Pulmonary artery endothelial cell (primary cell): ENCODE data around the gene GPR50. TPM values are rescaled to one million over a fixed set of nuclear protein-coding genes. Genes with fewer than 3 reads are reported as not detected.
A peak's percentile ranks its signal among the peaks of the same experiment; 100 is the strongest.

Source experiments
- DNase-seq: peaks from one replicate; pipeline ENCODE4 v3.0.0-alpha.2; 2011; ENCODE audit warnings: low read depth, low spot score
- total RNA-seq: library from RNA; depleted of rRNA; stranded (reverse); fragments of >200 nt; gene quantifications from 2 replicates; pipeline ENCODE4 v1.2.3, GENCODE V29; 2014

Gene GPR50
- not detected in 2 replicates for total RNA-seq

- DNase-seq, result no peak
These were observed at the start of gene GPR50 for GRCh38 chrX:151176231-151176750. Gene GPR50 (plus strand): TSS chrX:151176584. CDS start chrX:151176722, 138 bp downstream.

- DNase-seq, result no peak
These were observed 43.9 kb upstream of the GPR50 start for GRCh38 chrX:151132531-151132930.

GRCh38 chrX:151151665-151152267, 24.6 kb upstream of the GPR50 start:
- peak; percentile 32 for DNase-seq

- no peak for DNase-seq
These were observed 23.3 kb upstream of the GPR50 start for GRCh38 chrX:151153086-151153485.

- no peak for DNase-seq
These were observed 22.7 kb upstream of the GPR50 start for GRCh38 chrX:151153667-151154066.

- no peak for DNase-seq
These were observed 21.1 kb upstream of the GPR50 start for GRCh38 chrX:151155234-151155633.

GRCh38 chrX:151161690-151162089, 14.7 kb upstream of the GPR50 start:
- no peak for DNase-seq

GRCh38 chrX:151167791-151168345, 8.5 kb upstream of the GPR50 start:
- DNase-seq, result no peak

- no peak for DNase-seq
These were observed 6.6 kb upstream of the GPR50 start for GRCh38 chrX:151169783-151170182.

GRCh38 chrX:151174581-151175282, 1.7 kb upstream of the GPR50 start:
- DNase-seq, result no peak

- DNase-seq, result no peak
These were observed 911 bp upstream of the GPR50 start for GRCh38 chrX:151175283-151176062.

GRCh38 chrX:151177141-151178027, 1.0 kb downstream of the GPR50 start:
- DNase-seq, result no peak

- DNase-seq, result no peak
These were observed 2.4 kb downstream of the GPR50 start for GRCh38 chrX:151178746-151179145.

GRCh38 chrX:151180400-151180799, 4.0 kb downstream of the GPR50 start:
- no peak for DNase-seq

- no peak for DNase-seq
These were observed 4.7 kb downstream of the GPR50 start for GRCh38 chrX:151181088-151181487.

GRCh38 chrX:151183233-151183753, 6.9 kb downstream of the GPR50 start:
- no peak for DNase-seq

GRCh38 chrX:151183912-151184565, 7.7 kb downstream of the GPR50 start:
- DNase-seq, result no peak

- no peak for DNase-seq
These were observed 8.3 kb downstream of the GPR50 start for GRCh38 chrX:151184705-151185104.

GRCh38 chrX:151206871-151207270, 30.5 kb downstream of the GPR50 start:
- DNase-seq, result no peak

- DNase-seq, result no peak
These were observed 49.5 kb downstream of the GPR50 start for GRCh38 chrX:151225843-151226242.
